Neural cell (in vitro differentiated cells): ENCODE results near the gene IBTK.
A peak's percentile ranks its signal among the peaks of the same experiment; 100 is the strongest.

Experiments
- CTCF ChIP-seq: fragments of 450-650 bp; IDR thresholded peaks from 2 replicates; pipeline ENCODE4 v1.5.1; 2014; ENCODE audit warnings: antibody characterized with exemption, mild to moderate bottlenecking, moderate library complexity; ENCODE audit not compliant: poor library complexity, severe bottlenecking
- POLR2AphosphoS5 ChIP-seq: IDR thresholded peaks from 2 replicates; pipeline ENCODE4 v1.6.1; 2012

- TF ChIP-seq POLR2AphosphoS5 (no peak), CTCF (peak; percentile 69)
These were observed 69.3 kb downstream of the IBTK start for GRCh38 chr6:82178077-82178758.
